Ectodermal cell (in vitro differentiated cells): ENCODE data around the gene PDK2.
"Not testable (repeated sequence)": the region's sequence is repeated elsewhere in the genome, so short reads cannot be mapped to it uniquely, and the experiment has no call there.

Experiments
- H3K27ac ChIP-seq: 2 replicates; pipeline ENCODE4 v1.7.0; 2013; ENCODE audit warnings: mild to moderate bottlenecking, low read depth, low read length; ENCODE audit not compliant: insufficient read depth, poor library complexity, severe bottlenecking
- H3K27me3 ChIP-seq: 2 replicates; pipeline ENCODE4 v1.7.0; 2013; ENCODE audit warnings: mild to moderate bottlenecking, low read length; ENCODE audit not compliant: insufficient read depth, control insufficient read depth, poor library complexity, severe bottlenecking
- H3K36me3 ChIP-seq: one replicate; pipeline ENCODE4 v1.7.0; 2013; ENCODE audit warnings: low read length; ENCODE audit not compliant: control insufficient read depth, insufficient read depth
- H3K4me1 ChIP-seq: one replicate; pipeline ENCODE4 v1.7.0; 2013; ENCODE audit warnings: low read length; ENCODE audit not compliant: control insufficient read depth, insufficient read depth
- H3K4me3 ChIP-seq: 2 replicates; pipeline ENCODE4 v1.7.0; 2013; ENCODE audit warnings: low read depth, low read length, control low read depth; ENCODE audit not compliant: insufficient read depth
- H3K9me3 ChIP-seq: 2 replicates; pipeline ENCODE4 v1.7.0; 2013; ENCODE audit warnings: mild to moderate bottlenecking, low read length, moderate library complexity; ENCODE audit not compliant: control insufficient read depth
- WGBS, 2 experiments: methylation state at CpG; one replicate each; pipeline ENCODE4 v1.1.7; 2013; ENCODE audit warnings: missing lambda C conversion rate in 2 of 2; 5-methylcytosine and 5-hydroxymethylcytosine counted together

Gene PDK2

GRCh38 chr17:50057521-50057991, 37.6 kb upstream of the PDK2 start:
- Histone ChIP-seq H3K36me3 (no peaks in the 10 kb centered on the region), H3K27me3 (peaks cover 58% of the 10 kb centered on the region), H3K4me3 (no peak overlapping the region), H3K27ac (no peak overlapping the region), H3K4me1 (peaks cover 16% of the 10 kb centered on the region), H3K9me3 (no peaks in the 10 kb centered on the region)
- 89 to 92% methylated on average over 9 of the region's 9 CpGs for WGBS, 2 experiments

- no peaks in the 10 kb centered on the region for H3K36me3 ChIP-seq
- H3K4me3 ChIP-seq, result no peak overlapping the region
- 90 to 93% methylated on average over 10 of the region's 10 CpGs for WGBS, 2 experiments
- peaks cover 9% of the 10 kb centered on the region for H3K4me1 ChIP-seq
- H3K27ac ChIP-seq, result no peak overlapping the region
- peaks cover 53% of the 10 kb centered on the region for H3K27me3 ChIP-seq
- H3K9me3 ChIP-seq, result no peaks in the 10 kb centered on the region
Observed at GRCh38 chr17:50058296-50058953, 36.7 kb upstream of the PDK2 start.

- H3K27me3 ChIP-seq, result peaks cover 47% of the 10 kb centered on the region
- H3K27ac ChIP-seq, result no peak overlapping the region
- H3K4me3 ChIP-seq, result no peak overlapping the region
- no peaks in the 10 kb centered on the region for H3K36me3 ChIP-seq
- no peaks in the 10 kb centered on the region for H3K9me3 ChIP-seq
- H3K4me1 ChIP-seq, result peaks cover 9% of the 10 kb centered on the region
- WGBS, 2 experiments, result 64 to 65% methylated on average over 4 of the region's 4 CpGs
Observed at GRCh38 chr17:50059256-50059655, 35.9 kb upstream of the PDK2 start.

- no peaks in the 10 kb centered on the region for H3K36me3 ChIP-seq
- H3K27me3 ChIP-seq, result peaks cover 42% of the 10 kb centered on the region
- H3K9me3 ChIP-seq, result no peaks in the 10 kb centered on the region
- H3K27ac ChIP-seq, result no peak overlapping the region
- H3K4me1 ChIP-seq, result peaks cover 9% of the 10 kb centered on the region
- H3K4me3 ChIP-seq, result no peak overlapping the region
- 71 to 74% methylated on average over 5 of the region's 5 CpGs for WGBS, 2 experiments
Observed at GRCh38 chr17:50059759-50060273, 35.3 kb upstream of the PDK2 start.

- Histone ChIP-seq H3K4me3 (no peak overlapping the region), H3K36me3 (no peaks in the 10 kb centered on the region), H3K27me3 (peaks cover 31% of the 10 kb centered on the region), H3K9me3 (no peaks in the 10 kb centered on the region), H3K27ac (no peak overlapping the region), H3K4me1 (peaks cover 6% of the 10 kb centered on the region)
- WGBS, 2 experiments, result 91 to 94% methylated on average over 9 of the region's 9 CpGs
Observed at GRCh38 chr17:50060951-50061712, 34.0 kb upstream of the PDK2 start.

GRCh38 chr17:50061713-50062045, 33.5 kb upstream of the PDK2 start:
- H3K4me3 ChIP-seq, H3K27ac ChIP-seq, H3K9me3 ChIP-seq, H3K36me3 ChIP-seq, H3K4me1 ChIP-seq: not testable (repeated sequence)
- 94% methylated on average over 10 of the region's 10 CpGs for WGBS, 2 experiments
- H3K27me3 ChIP-seq, result peaks cover 25% of the 10 kb centered on the region

- Histone ChIP-seq H3K27me3 (peaks cover 16% of the 10 kb centered on the region), H3K4me3 (no peak overlapping the region), H3K27ac (no peak overlapping the region), H3K36me3 (no peaks in the 10 kb centered on the region), H3K4me1 (no peaks in the 10 kb centered on the region), H3K9me3 (no peaks in the 10 kb centered on the region)
- WGBS, 2 experiments, result 89% methylated on average over 10 of the region's 10 CpGs
Observed at GRCh38 chr17:50062293-50063243, 32.6 kb upstream of the PDK2 start.

- H3K4me3 ChIP-seq, result no peak overlapping the region
- no peaks in the 10 kb centered on the region for H3K36me3 ChIP-seq
- 96 to 98% methylated on average over 8 of the region's 8 CpGs for WGBS, 2 experiments
- H3K27ac ChIP-seq, result no peak overlapping the region
- peaks cover 5% of the 10 kb centered on the region for H3K27me3 ChIP-seq
- no peaks in the 10 kb centered on the region for H3K9me3 ChIP-seq
- H3K4me1 ChIP-seq, result no peaks in the 10 kb centered on the region
Observed at GRCh38 chr17:50063561-50064252, 31.4 kb upstream of the PDK2 start.

GRCh38 chr17:50064253-50065001, 30.7 kb upstream of the PDK2 start:
- Histone ChIP-seq H3K9me3 (no peaks in the 10 kb centered on the region), H3K4me1 (no peaks in the 10 kb centered on the region), H3K36me3 (no peaks in the 10 kb centered on the region), H3K27ac (no peak overlapping the region), H3K27me3 (peaks cover under 1% of the 10 kb centered on the region), H3K4me3 (no peak overlapping the region)
- WGBS, 2 experiments, result 79 to 80% methylated on average over 20 of the region's 20 CpGs
